ENCODE measurements around the gene DNAJB9. TPM values are rescaled to one million over a fixed set of nuclear protein-coding genes. Genes with fewer than 3 reads are reported as not detected.

The DNAJB9 gene
- total RNA-seq, 2 donors from 2014 or later = 7.8 to 24.7 TPM

DNA sequence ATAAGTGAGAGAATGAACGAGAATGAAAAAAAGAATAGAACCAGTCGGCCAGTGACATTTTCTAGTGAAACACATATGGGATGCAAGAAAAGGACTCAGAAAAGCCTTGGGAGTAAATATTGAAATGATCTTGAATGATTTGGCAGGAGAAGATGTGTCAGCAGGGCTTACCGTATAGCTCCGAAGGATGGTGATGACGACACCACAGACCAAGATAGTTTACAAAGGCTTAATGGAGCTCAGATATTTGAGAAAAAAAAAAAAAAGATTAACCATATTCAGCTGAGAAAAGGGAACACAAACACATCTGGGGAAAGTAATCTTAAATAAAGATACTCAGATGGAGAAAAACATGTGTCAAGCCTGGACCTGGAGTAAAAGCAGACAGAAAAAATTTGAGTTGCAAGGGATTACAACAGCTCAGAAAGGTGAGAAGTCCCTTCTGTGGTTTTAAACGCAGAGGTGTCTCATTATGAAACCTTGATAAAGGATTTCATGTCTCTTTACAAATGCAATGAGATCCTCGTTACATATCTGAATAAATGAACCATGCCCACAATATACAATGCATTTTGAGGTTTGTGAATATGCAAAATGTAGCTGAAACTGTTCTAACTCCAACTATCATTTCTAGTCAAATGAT lies 36.0 kb downstream of the DNAJB9 start:
- TF ChIP-seq, protein P1, sequence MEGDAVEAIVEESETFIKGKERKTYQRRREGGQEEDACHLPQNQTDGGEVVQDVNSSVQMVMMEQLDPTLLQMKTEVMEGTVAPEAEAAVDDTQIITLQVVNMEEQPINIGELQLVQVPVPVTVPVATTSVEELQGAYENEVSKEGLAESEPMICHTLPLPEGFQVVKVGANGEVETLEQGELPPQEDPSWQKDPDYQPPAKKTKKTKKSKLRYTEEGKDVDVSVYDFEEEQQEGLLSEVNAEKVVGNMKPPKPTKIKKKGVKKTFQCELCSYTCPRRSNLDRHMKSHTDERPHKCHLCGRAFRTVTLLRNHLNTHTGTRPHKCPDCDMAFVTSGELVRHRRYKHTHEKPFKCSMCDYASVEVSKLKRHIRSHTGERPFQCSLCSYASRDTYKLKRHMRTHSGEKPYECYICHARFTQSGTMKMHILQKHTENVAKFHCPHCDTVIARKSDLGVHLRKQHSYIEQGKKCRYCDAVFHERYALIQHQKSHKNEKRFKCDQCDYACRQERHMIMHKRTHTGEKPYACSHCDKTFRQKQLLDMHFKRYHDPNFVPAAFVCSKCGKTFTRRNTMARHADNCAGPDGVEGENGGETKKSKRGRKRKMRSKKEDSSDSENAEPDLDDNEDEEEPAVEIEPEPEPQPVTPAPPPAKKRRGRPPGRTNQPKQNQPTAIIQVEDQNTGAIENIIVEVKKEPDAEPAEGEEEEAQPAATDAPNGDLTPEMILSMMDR (IDR thresholded peaks at IDR 0.05) = no peak
- no peaks in the 10 kb centered on the region for H3K36me3 ChIP-seq
- DNase-seq = no peak
- H3K4me3 ChIP-seq = no peak overlapping the region
- intact Hi-C loops (cut with DNase I) = no loop called here
- H3K27me3 ChIP-seq = no peaks in the 10 kb centered on the region
- H3K27ac ChIP-seq = no peak overlapping the region
- H3K9ac ChIP-seq (ENCODE audit: low read depth in 2 of 2, low read length in 2 of 2) = no peak overlapping the region
- H3K4me1 ChIP-seq = no peaks in the 10 kb centered on the region
- no peaks in the 10 kb centered on the region for H3K9me3 ChIP-seq

DNA sequence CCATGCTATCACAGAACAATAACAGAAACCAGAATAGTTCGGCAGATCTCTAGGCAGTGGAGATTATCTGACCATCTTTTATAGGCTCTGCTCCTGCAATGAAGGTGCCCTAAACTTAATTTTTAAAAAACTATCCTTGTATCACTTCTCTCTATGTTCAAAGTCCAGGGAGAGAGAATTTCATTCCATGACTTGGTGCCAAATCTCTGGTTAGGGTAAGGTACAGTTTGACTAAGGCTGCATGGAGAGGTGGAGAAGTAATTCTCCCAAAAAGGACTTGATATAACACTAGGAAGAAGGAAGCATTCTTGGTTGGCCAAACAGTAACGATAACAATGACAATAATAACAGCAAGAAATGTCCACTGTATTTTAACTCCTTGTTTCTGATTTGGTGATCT lies 40.0 kb downstream of the DNAJB9 start:
- Histone ChIP-seq H3K9ac (ENCODE audit: low read depth in 2 of 2, low read length in 2 of 2) (no peak overlapping the region), H3K27ac (no peak overlapping the region), H3K9me3 (no peaks in the 10 kb centered on the region), H3K36me3 (no peaks in the 10 kb centered on the region), H3K4me3 (no peak overlapping the region), H3K4me1 (no peaks in the 10 kb centered on the region), H3K27me3 (no peaks in the 10 kb centered on the region)
- intact Hi-C loops (cut with DNase I) = no loop called here
- TF ChIP-seq, protein P1 (IDR thresholded peaks at IDR 0.05) = no peak
- no peak for DNase-seq

- no peak for DNase-seq
- H3K9ac ChIP-seq (ENCODE audit: low read depth in 2 of 2, low read length in 2 of 2) = no peak overlapping the region
- no peaks in the 10 kb centered on the region for H3K27me3 ChIP-seq
- no peak overlapping the region for H3K27ac ChIP-seq
- H3K9me3 ChIP-seq = no peaks in the 10 kb centered on the region
- H3K36me3 ChIP-seq = no peaks in the 10 kb centered on the region
- no peaks in the 10 kb centered on the region for H3K4me1 ChIP-seq
- H3K4me3 ChIP-seq = no peak overlapping the region
- TF ChIP-seq, protein P1 (IDR thresholded peaks at IDR 0.05) = no peak
- intact Hi-C loops (cut with DNase I) = no loop called here
Measured at GRCh38 chr7:108611268-108611667, 41.6 kb downstream of the DNAJB9 start.

GRCh38 chr7:108613147-108613948 lies 43.7 kb downstream of the DNAJB9 start:
- no peaks in the 10 kb centered on the region for H3K4me1 ChIP-seq
- no peak overlapping the region for H3K4me3 ChIP-seq
- H3K27me3 ChIP-seq = no peaks in the 10 kb centered on the region
- no peak for DNase-seq
- no peaks in the 10 kb centered on the region for H3K36me3 ChIP-seq
- TF ChIP-seq, protein P1 (IDR thresholded peaks at IDR 0.05) = peak; percentile 59
- no peak overlapping the region for H3K9ac ChIP-seq (ENCODE audit: low read depth in 2 of 2, low read length in 2 of 2)
- no peaks in the 10 kb centered on the region for H3K9me3 ChIP-seq
- H3K27ac ChIP-seq = no peak overlapping the region
- intact Hi-C loops (cut with DNase I) = no loop called here

- no peak overlapping the region for H3K27ac ChIP-seq
- H3K9ac ChIP-seq (ENCODE audit: low read depth in 2 of 2, low read length in 2 of 2) = no peak overlapping the region
- no peak for DNase-seq
- intact Hi-C loops (cut with DNase I) = no loop called here
- H3K4me1 ChIP-seq = no peaks in the 10 kb centered on the region
- TF ChIP-seq, protein P1 (IDR thresholded peaks at IDR 0.05) = no peak
- no peaks in the 10 kb centered on the region for H3K27me3 ChIP-seq
- H3K4me3 ChIP-seq = no peak overlapping the region
- no peaks in the 10 kb centered on the region for H3K9me3 ChIP-seq
- no peaks in the 10 kb centered on the region for H3K36me3 ChIP-seq
Measured at GRCh38 chr7:108613949-108614381, 44.3 kb downstream of the DNAJB9 start.

All from colonic mucosa (tissue), 4 donors.